ENCODE measurements around the gene EXOC4.

The EXOC4 gene

GRCh38 chr7:134078991-134079390 lies 826.1 kb downstream of the EXOC4 start:
- no peak for TF ChIP-seq CTCF (IDR thresholded peaks at IDR 0.05; ENCODE audit: low read depth, low read length)
- Histone ChIP-seq H3K27ac (no peak overlapping the region), H3K4me3 (ENCODE audit: low read depth, low read length) (no peak overlapping the region), H3K9me3 (ENCODE audit: severe bottlenecking) (no peaks in the 10 kb centered on the region), H3K36me3 (no peaks in the 10 kb centered on the region), H3K27me3 (ENCODE audit: insufficient read depth, low read depth, severe bottlenecking) (no peaks in the 10 kb centered on the region)
- no peak for DNase-seq

GRCh38 chr7:134081695-134082094 lies 828.8 kb downstream of the EXOC4 start:
- no peak overlapping the region for H3K27ac ChIP-seq
- DNase-seq = no peak
- no peaks in the 10 kb centered on the region for H3K36me3 ChIP-seq
- H3K4me3 ChIP-seq (ENCODE audit: low read depth, low read length) = no peak overlapping the region
- H3K27me3 ChIP-seq (ENCODE audit: insufficient read depth, low read depth, severe bottlenecking) = no peaks in the 10 kb centered on the region
- no peak for TF ChIP-seq CTCF (IDR thresholded peaks at IDR 0.05; ENCODE audit: low read depth, low read length)
- H3K9me3 ChIP-seq (ENCODE audit: severe bottlenecking) = no peaks in the 10 kb centered on the region

GRCh38 chr7:134083766-134084487 lies 831.0 kb downstream of the EXOC4 start:
- no peak for TF ChIP-seq CTCF (IDR thresholded peaks at IDR 0.05; ENCODE audit: low read depth, low read length)
- DNase-seq = peak; percentile 24
- Histone ChIP-seq H3K4me3 (ENCODE audit: low read depth, low read length) (no peak overlapping the region), H3K9me3 (ENCODE audit: severe bottlenecking) (peaks cover 7% of the 10 kb centered on the region), H3K36me3 (no peaks in the 10 kb centered on the region), H3K27me3 (ENCODE audit: insufficient read depth, low read depth, severe bottlenecking) (no peaks in the 10 kb centered on the region), H3K27ac (no peak overlapping the region)

- Histone ChIP-seq H3K9me3 (ENCODE audit: severe bottlenecking) (peaks cover 14% of the 10 kb centered on the region), H3K4me3 (ENCODE audit: low read depth, low read length) (no peak overlapping the region), H3K27ac (no peak overlapping the region), H3K36me3 (no peaks in the 10 kb centered on the region), H3K27me3 (ENCODE audit: insufficient read depth, low read depth, severe bottlenecking) (no peaks in the 10 kb centered on the region)
- TF ChIP-seq CTCF (IDR thresholded peaks at IDR 0.05; ENCODE audit: low read depth, low read length) = no peak
- DNase-seq = no peak
These were observed 831.7 kb downstream of the EXOC4 start for GRCh38 chr7:134084488-134085144.

GRCh38 chr7:134085311-134085710 lies 832.4 kb downstream of the EXOC4 start:
- H3K27me3 ChIP-seq (ENCODE audit: insufficient read depth, low read depth, severe bottlenecking) = no peaks in the 10 kb centered on the region
- H3K4me3 ChIP-seq (ENCODE audit: low read depth, low read length) = no peak overlapping the region
- no peaks in the 10 kb centered on the region for H3K36me3 ChIP-seq
- peaks cover 17% of the 10 kb centered on the region for H3K9me3 ChIP-seq (ENCODE audit: severe bottlenecking)
- no peak overlapping the region for H3K27ac ChIP-seq
- no peak for DNase-seq
- TF ChIP-seq CTCF (IDR thresholded peaks at IDR 0.05; ENCODE audit: low read depth, low read length) = no peak

Measured in WERI-Rb-1 (cell line).